Ishikawa (cell line): ENCODE data around the gene SGMS1.

ENCODE experiments used
- CEBPB ChIP-seq: IDR thresholded peaks from 2 replicates; pipeline ENCODE4 v1.6.1; 2012
- USF1 ChIP-seq: IDR thresholded peaks from 2 replicates; pipeline ENCODE4 v1.6.1; 2012
- ZBTB7A ChIP-seq: IDR thresholded peaks from 2 replicates; pipeline ENCODE4 v1.6.1; 2012; ENCODE audit warnings: low read depth

DNA sequence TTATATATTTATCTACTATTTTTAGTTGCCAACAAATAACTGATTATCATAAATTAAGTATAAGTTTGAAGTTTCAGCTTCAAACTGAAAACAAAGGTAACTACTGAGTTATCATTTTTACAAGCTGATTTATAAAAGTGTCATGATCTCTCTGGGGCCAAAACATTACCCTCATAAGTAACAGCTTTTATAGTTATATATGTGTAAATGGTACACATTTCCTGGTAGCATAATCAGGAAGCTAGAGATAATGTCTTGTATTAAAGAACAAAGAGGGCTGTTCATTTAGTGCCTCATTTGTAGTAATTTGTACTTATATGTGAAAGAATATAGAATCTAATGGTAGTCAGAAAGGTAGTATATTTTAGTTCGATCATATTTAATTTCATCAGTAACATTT is 162.6 kb downstream of the SGMS1 start:
- TF ChIP-seq USF1 (no peak), CEBPB (no peak), ZBTB7A (no peak)
